Vagina (tissue), 2 donors: ENCODE measurements around the gene UNKL. TPM values are rescaled to one million over a fixed set of nuclear protein-coding genes. Genes with fewer than 3 reads are reported as not detected.

Experiments
- DNase-seq, 2 donors: peaks; one replicate each; pipeline ENCODE4 v3.0.0-alpha.2; 2017; ENCODE audit errors: extremely low spot score in 2 of 2
- H3K27ac ChIP-seq: fragments of 200-600 bp; sonication (generic); one replicate; pipeline ENCODE4 v1.5.1; 2019
- H3K27me3 ChIP-seq: fragments of 200-600 bp; sonication (generic); one replicate; pipeline ENCODE4 v1.5.1; 2019
- H3K36me3 ChIP-seq, 2 donors: fragments of 200-600 bp; sonication (generic); one replicate each; pipeline ENCODE4 v1.5.1; 2017 to 2019
- H3K4me1 ChIP-seq: fragments of 200-600 bp; sonication (generic); one replicate; pipeline ENCODE4 v1.5.1; 2019
- H3K4me3 ChIP-seq, 2 donors: fragments of 200-600 bp; sonication (generic); 1 replicate in 1 of 2; 2 replicates in 1 of 2; pipeline ENCODE4 v1.5.1; 2016 to 2019
- H3K9me3 ChIP-seq: fragments of 200-600 bp; sonication (generic); one replicate; pipeline ENCODE4 v1.5.1; 2019
- CTCF ChIP-seq, 3 experiments: fragments of 450-650 bp in 2 of 3; fragments of 200-600 bp in 1 of 3; sonication (generic) in 1 of 3; IDR thresholded peaks; one replicate each; pipeline ENCODE4 v1.5.1; 2017 to 2019; ENCODE audit warnings: antibody characterized with exemption in 3 of 3, mild to moderate bottlenecking in 2 of 3, moderate library complexity in 2 of 3
- POLR2A ChIP-seq, 2 donors: fragments of 450-650 bp; IDR thresholded peaks; one replicate each; pipeline ENCODE4 v1.6.1; 2017; ENCODE audit warnings: antibody characterized with exemption in 2 of 2, mild to moderate bottlenecking in 2 of 2, moderate library complexity in 2 of 2
- POLR2AphosphoS5 ChIP-seq, 2 donors: sonication (generic); formaldehyde crosslinking; IDR thresholded peaks; one replicate each; pipeline ENCODE4 v1.9.0; 2017; ENCODE audit warnings: antibody characterized with exemption in 2 of 2, mild to moderate bottlenecking in 2 of 2, low read depth in 1 of 2; ENCODE audit not compliant: insufficient read depth in 1 of 2
- intact Hi-C: fragments of 100-400 bp; cut with DNase I; formaldehyde crosslinking; loops from one replicate; pipeline ENCODE4 v1.15.1; 2023
- total RNA-seq: library from RNA; depleted of rRNA; stranded (reverse); fragments of >200 nt; gene quantifications from one replicate; pipeline ENCODE4 v1.2.3, GENCODE V29; 2016

Gene UNKL
- total RNA-seq, 1 donor from 2014 or later, result 32.9 TPM

GRCh38 chr16:1413684-1414531 lies 596 bp downstream of the UNKL start:
- Histone ChIP-seq H3K27me3 (no peaks in the 10 kb centered on the region), H3K36me3 (peaks cover 0 to 21% of the 10 kb centered on the region in 2 donors), H3K4me1 (peaks cover 43% of the 10 kb centered on the region), H3K9me3 (no peaks in the 10 kb centered on the region), H3K4me3 (peak overlapping the region; percentile 96 to 99), H3K27ac (peak overlapping the region; percentile 87)
- no peak for DNase-seq
- TF ChIP-seq POLR2A (IDR thresholded peaks at IDR 0.05) (no peak), POLR2AphosphoS5 (IDR thresholded peaks at IDR 0.05; ENCODE audit: insufficient read depth in 1 of 2, low read depth in 1 of 2) (peak in 1 of 2 donors; percentile 10), CTCF (IDR thresholded peaks at IDR 0.05) (peak in 2 of 3 experiments; percentile 23 to 29)
- intact Hi-C loops, result loop anchor here (10.0 kb wide), 1 partner anchor 49 kb away; no protein-coding TSS in a partner anchor

GRCh38 chr16:1412847-1413246 lies 1.7 kb downstream of the UNKL start:
- intact Hi-C loops, result loop anchor here (10.0 kb wide), 1 partner anchor 48 kb away; no protein-coding TSS in a partner anchor
- peaks cover 0 to 21% of the 10 kb centered on the region in 2 donors for H3K36me3 ChIP-seq
- no peak overlapping the region for H3K4me3 ChIP-seq
- H3K4me1 ChIP-seq, result peaks cover 48% of the 10 kb centered on the region
- H3K9me3 ChIP-seq, result no peaks in the 10 kb centered on the region
- DNase-seq, result no peak
- no peak overlapping the region for H3K27ac ChIP-seq
- no peaks in the 10 kb centered on the region for H3K27me3 ChIP-seq
- TF ChIP-seq POLR2A (IDR thresholded peaks at IDR 0.05) (no peak), POLR2AphosphoS5 (IDR thresholded peaks at IDR 0.05; ENCODE audit: insufficient read depth in 1 of 2, low read depth in 1 of 2) (no peak), CTCF (IDR thresholded peaks at IDR 0.05) (no peak)

GRCh38 chr16:1408171-1408837 lies 6.2 kb downstream of the UNKL start:
- intact Hi-C loops, result no loop called here
- TF ChIP-seq CTCF (IDR thresholded peaks at IDR 0.05), result peak in 1 of 3 experiments; percentile 17
- TF ChIP-seq POLR2A (IDR thresholded peaks at IDR 0.05), result no peak
- peak; percentile 54 to 81 for TF ChIP-seq POLR2AphosphoS5 (IDR thresholded peaks at IDR 0.05; ENCODE audit: insufficient read depth in 1 of 2, low read depth in 1 of 2)
- Histone ChIP-seq H3K36me3 (peaks cover 0 to 29% of the 10 kb centered on the region in 2 donors), H3K4me1 (peaks cover 45% of the 10 kb centered on the region), H3K9me3 (no peaks in the 10 kb centered on the region), H3K27ac (peak overlapping the region; percentile 34), H3K4me3 (peak overlapping the region; percentile 44 to 45), H3K27me3 (no peaks in the 10 kb centered on the region)
- peak in 1 of 2 donors; percentile 93 for DNase-seq

GRCh38 chr16:1407753-1408152 lies 6.8 kb downstream of the UNKL start:
- peaks cover 0 to 33% of the 10 kb centered on the region in 2 donors for H3K36me3 ChIP-seq
- intact Hi-C loops, result no loop called here
- no peaks in the 10 kb centered on the region for H3K9me3 ChIP-seq
- H3K4me1 ChIP-seq, result peaks cover 40% of the 10 kb centered on the region
- no peak for DNase-seq
- H3K4me3 ChIP-seq, result peak overlapping the region; percentile 44 to 45
- H3K27me3 ChIP-seq, result no peaks in the 10 kb centered on the region
- TF ChIP-seq POLR2AphosphoS5 (IDR thresholded peaks at IDR 0.05; ENCODE audit: insufficient read depth in 1 of 2, low read depth in 1 of 2) (no peak), POLR2A (IDR thresholded peaks at IDR 0.05) (no peak), CTCF (IDR thresholded peaks at IDR 0.05) (no peak)
- peak overlapping the region; percentile 34 for H3K27ac ChIP-seq
